ENCODE results near the gene RAB3B.

Gene RAB3B

DNA sequence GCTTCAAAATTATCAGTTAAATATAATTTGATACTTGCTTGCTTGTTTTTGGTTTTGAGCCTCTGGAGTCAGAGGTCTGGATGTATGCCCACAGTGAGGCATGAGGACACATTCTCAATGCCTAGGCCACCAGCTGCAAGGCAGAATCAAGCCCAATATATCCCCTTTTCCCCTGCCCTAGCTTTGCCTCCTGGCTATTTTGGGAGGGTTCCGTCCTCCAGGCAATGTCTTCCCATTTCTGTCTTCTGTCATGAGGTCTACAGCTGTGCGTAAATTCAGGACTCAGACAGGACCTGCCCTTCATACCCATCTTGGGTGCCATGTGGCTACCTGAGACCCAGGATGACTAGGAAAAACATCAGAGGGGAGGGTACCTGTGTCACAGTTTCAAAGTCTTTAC lies 131.2 kb downstream of the RAB3B start:
- DNase-seq (ENCODE audit: low read depth), result no peak
- TF ChIP-seq, protein P1, sequence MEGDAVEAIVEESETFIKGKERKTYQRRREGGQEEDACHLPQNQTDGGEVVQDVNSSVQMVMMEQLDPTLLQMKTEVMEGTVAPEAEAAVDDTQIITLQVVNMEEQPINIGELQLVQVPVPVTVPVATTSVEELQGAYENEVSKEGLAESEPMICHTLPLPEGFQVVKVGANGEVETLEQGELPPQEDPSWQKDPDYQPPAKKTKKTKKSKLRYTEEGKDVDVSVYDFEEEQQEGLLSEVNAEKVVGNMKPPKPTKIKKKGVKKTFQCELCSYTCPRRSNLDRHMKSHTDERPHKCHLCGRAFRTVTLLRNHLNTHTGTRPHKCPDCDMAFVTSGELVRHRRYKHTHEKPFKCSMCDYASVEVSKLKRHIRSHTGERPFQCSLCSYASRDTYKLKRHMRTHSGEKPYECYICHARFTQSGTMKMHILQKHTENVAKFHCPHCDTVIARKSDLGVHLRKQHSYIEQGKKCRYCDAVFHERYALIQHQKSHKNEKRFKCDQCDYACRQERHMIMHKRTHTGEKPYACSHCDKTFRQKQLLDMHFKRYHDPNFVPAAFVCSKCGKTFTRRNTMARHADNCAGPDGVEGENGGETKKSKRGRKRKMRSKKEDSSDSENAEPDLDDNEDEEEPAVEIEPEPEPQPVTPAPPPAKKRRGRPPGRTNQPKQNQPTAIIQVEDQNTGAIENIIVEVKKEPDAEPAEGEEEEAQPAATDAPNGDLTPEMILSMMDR (conservative IDR thresholded peaks at IDR 0.05; ENCODE audit: low read depth, low read length), result no peak
- H3K4me3 ChIP-seq (ENCODE audit: low read length), result no peak overlapping the region

DNA sequence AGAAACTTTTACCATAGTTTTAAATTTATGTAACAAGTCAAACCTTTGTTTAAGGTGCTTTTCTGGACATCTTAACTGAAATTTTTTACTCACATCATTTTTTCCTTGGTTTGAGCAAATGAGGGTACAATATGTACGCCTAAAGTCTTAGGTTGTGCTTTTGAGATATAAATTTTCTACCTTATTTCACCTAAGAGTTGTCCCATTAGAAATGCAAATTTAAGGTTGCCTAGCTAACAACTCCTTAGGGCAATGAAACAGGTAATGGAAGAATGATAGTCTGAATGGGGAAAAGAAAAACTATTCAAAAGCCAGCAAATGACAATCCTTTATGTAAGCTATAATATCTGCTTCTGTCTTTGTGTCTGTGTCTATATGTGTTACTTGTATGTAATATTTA lies 131.6 kb downstream of the RAB3B start:
- DNase-seq (ENCODE audit: low read depth), result no peak
- no peak overlapping the region for H3K4me3 ChIP-seq (ENCODE audit: low read length)
- TF ChIP-seq, protein P1 (conservative IDR thresholded peaks at IDR 0.05; ENCODE audit: low read depth, low read length), result no peak
